HUES64 (cell line): Measurements from ENCODE around the gene SYMPK.

ENCODE experiments used
- H3K27ac ChIP-seq: 2 replicates; pipeline ENCODE4 v1.7.0; 2013; ENCODE audit warnings: low read depth, low read length, inconsistent platforms
- H3K27me3 ChIP-seq: 2 replicates; pipeline ENCODE4 v1.6.1; 2013; ENCODE audit warnings: mild to moderate bottlenecking, low read length; ENCODE audit not compliant: insufficient read depth
- H3K36me3 ChIP-seq: 2 replicates; pipeline ENCODE4 v1.6.1; 2013; ENCODE audit warnings: mild to moderate bottlenecking, low read length; ENCODE audit not compliant: insufficient read depth
- H3K4me1 ChIP-seq: 2 replicates; pipeline ENCODE4 v1.6.1; 2013; ENCODE audit warnings: mild to moderate bottlenecking, low read length, moderate library complexity; ENCODE audit not compliant: insufficient read depth
- H3K4me3 ChIP-seq: 2 replicates; pipeline ENCODE4 v1.5.1; 2013; ENCODE audit warnings: mild to moderate bottlenecking, low read length, moderate library complexity
- H3K9ac ChIP-seq: 2 replicates; pipeline ENCODE4 v1.6.1; 2013; ENCODE audit warnings: mild to moderate bottlenecking, low read depth, low read length
- H3K9me3 ChIP-seq: 2 replicates; pipeline ENCODE4 v1.6.1; 2013; ENCODE audit warnings: low read depth, low read length; ENCODE audit not compliant: insufficient read depth
- WGBS: fragments of 150-250, 120-280 bp; methylation state at CpG from one replicate; pipeline ENCODE4 v1.1.7; 2013; ENCODE audit warnings: missing lambda C conversion rate; 5-methylcytosine and 5-hydroxymethylcytosine counted together

SYMPK gene

GRCh38 chr19:45773384-45773783, 89.6 kb downstream of the SYMPK start:
- Histone ChIP-seq H3K4me1 (no peaks in the 10 kb centered on the region), H3K9me3 (no peaks in the 10 kb centered on the region), H3K36me3 (peaks cover 20% of the 10 kb centered on the region), H3K9ac (no peak overlapping the region), H3K27ac (no peak overlapping the region), H3K4me3 (no peak overlapping the region), H3K27me3 (no peaks in the 10 kb centered on the region)
- WGBS = 80% methylated on average over 1 of the region's 2 CpGs

- WGBS = 94% methylated on average over 3 of the region's 3 CpGs
- no peaks in the 10 kb centered on the region for H3K9me3 ChIP-seq
- no peaks in the 10 kb centered on the region for H3K4me1 ChIP-seq
- H3K9ac ChIP-seq = no peak overlapping the region
- H3K4me3 ChIP-seq = no peak overlapping the region
- H3K36me3 ChIP-seq = peaks cover 16% of the 10 kb centered on the region
- no peak overlapping the region for H3K27ac ChIP-seq
- no peaks in the 10 kb centered on the region for H3K27me3 ChIP-seq
Observed at GRCh38 chr19:45772912-45773311, 90.0 kb downstream of the SYMPK start.

GRCh38 chr19:45772130-45772840, 90.7 kb downstream of the SYMPK start:
- peaks cover 9% of the 10 kb centered on the region for H3K36me3 ChIP-seq
- H3K9me3 ChIP-seq = no peaks in the 10 kb centered on the region
- no peak overlapping the region for H3K4me3 ChIP-seq
- no peaks in the 10 kb centered on the region for H3K27me3 ChIP-seq
- H3K27ac ChIP-seq = no peak overlapping the region
- H3K9ac ChIP-seq = no peak overlapping the region
- 78% methylated on average over 14 of the region's 14 CpGs for WGBS
- no peaks in the 10 kb centered on the region for H3K4me1 ChIP-seq

- 49% methylated on average over 46 of the region's 46 CpGs for WGBS
- H3K36me3 ChIP-seq = peaks cover under 1% of the 10 kb centered on the region; the same call in 1 of the 2 replicates
- H3K4me1 ChIP-seq = 0 out of 2 replicates have a peak, but pooled peaks cover 8% of the 10 kb centered on the region
- H3K27ac ChIP-seq = no peak overlapping the region
- no peaks in the 10 kb centered on the region for H3K9me3 ChIP-seq
- no peaks in the 10 kb centered on the region for H3K27me3 ChIP-seq
- peak overlapping the region; percentile 60 for H3K9ac ChIP-seq
- H3K4me3 ChIP-seq = peak overlapping the region; percentile 83
Observed at GRCh38 chr19:45771311-45771933, 91.5 kb downstream of the SYMPK start.

GRCh38 chr19:45770192-45771101, 92.5 kb downstream of the SYMPK start:
- H3K4me1 ChIP-seq = 0 out of 2 replicates have a peak, but pooled peaks cover 8% of the 10 kb centered on the region
- peak overlapping the region; percentile 98 for H3K27ac ChIP-seq
- H3K9ac ChIP-seq = peak overlapping the region; percentile 88
- H3K4me3 ChIP-seq = peak overlapping the region; percentile 83
- no peaks in the 10 kb centered on the region for H3K27me3 ChIP-seq
- H3K36me3 ChIP-seq = no peaks in the 10 kb centered on the region; the same call in 1 of the 2 replicates
- no peaks in the 10 kb centered on the region for H3K9me3 ChIP-seq
- under 1% methylated on average over 79 of the region's 79 CpGs for WGBS

GRCh38 chr19:45769821-45770191, 93.1 kb downstream of the SYMPK start:
- H3K9me3 ChIP-seq = no peaks in the 10 kb centered on the region
- peak overlapping the region; percentile 88 for H3K9ac ChIP-seq
- H3K4me3 ChIP-seq = peak overlapping the region; percentile 83
- no peaks in the 10 kb centered on the region for H3K27me3 ChIP-seq
- H3K27ac ChIP-seq = peak overlapping the region; percentile 98
- H3K36me3 ChIP-seq = no peaks in the 10 kb centered on the region; the same call in 1 of the 2 replicates
- 1% methylated on average over 28 of the region's 28 CpGs for whole genome bisulfite sequencing
- H3K4me1 ChIP-seq = peaks cover 14% of the 10 kb centered on the region

GRCh38 chr19:45768984-45769782, 93.8 kb downstream of the SYMPK start, which contains the start of gene SIX5:
SIX5 (minus strand) TSS chr19:45769252; CDS start chr19:45768844, 408 bp downstream.
- H3K4me3 ChIP-seq = peak within 1 kb of the TSS; percentile 85
- H3K36me3 ChIP-seq = no peaks in the 10 kb centered on the region; the same call in 1 of the 2 replicates
- no peaks in the 10 kb centered on the region for H3K27me3 ChIP-seq
- H3K27ac ChIP-seq = peak within 1 kb of the TSS; percentile 98
- WGBS = under 1% methylated on average over 70 of the region's 70 CpGs
- peaks cover 20% of the 10 kb centered on the region for H3K4me1 ChIP-seq
- no peaks in the 10 kb centered on the region for H3K9me3 ChIP-seq
- peak within 1 kb of the TSS; percentile 95 for H3K9ac ChIP-seq

GRCh38 chr19:45768655-45768983, 94.3 kb downstream of the SYMPK start:
- H3K27ac ChIP-seq = peak overlapping the region; percentile 98
- H3K4me3 ChIP-seq = peak overlapping the region; percentile 85
- 0% methylated on average over 33 of the region's 33 CpGs for WGBS
- H3K27me3 ChIP-seq = no peaks in the 10 kb centered on the region
- peaks cover 26% of the 10 kb centered on the region for H3K4me1 ChIP-seq
- no peaks in the 10 kb centered on the region; the same call in 1 of the 2 replicates for H3K36me3 ChIP-seq
- peak overlapping the region; percentile 95 for H3K9ac ChIP-seq
- H3K9me3 ChIP-seq = no peaks in the 10 kb centered on the region

GRCh38 chr19:45767881-45768654, 94.9 kb downstream of the SYMPK start:
- H3K27me3 ChIP-seq = no peaks in the 10 kb centered on the region
- no peaks in the 10 kb centered on the region for H3K36me3 ChIP-seq
- peak overlapping the region; percentile 98; the same call in 1 of the 2 replicates for H3K27ac ChIP-seq
- under 1% methylated on average over 102 of the region's 102 CpGs for WGBS
- H3K4me1 ChIP-seq = peaks cover 26% of the 10 kb centered on the region
- peak overlapping the region; percentile 95 for H3K9ac ChIP-seq
- H3K9me3 ChIP-seq = no peaks in the 10 kb centered on the region
- peak overlapping the region; percentile 85 for H3K4me3 ChIP-seq

- no peaks in the 10 kb centered on the region for H3K36me3 ChIP-seq
- H3K4me1 ChIP-seq = peaks cover 26% of the 10 kb centered on the region
- H3K27ac ChIP-seq = peak overlapping the region; percentile 98; the same call in 1 of the 2 replicates
- no peaks in the 10 kb centered on the region; the same call in 1 of the 2 replicates for H3K27me3 ChIP-seq
- peak overlapping the region; percentile 95 for H3K9ac ChIP-seq
- H3K9me3 ChIP-seq = no peaks in the 10 kb centered on the region
- peak overlapping the region; percentile 85 for H3K4me3 ChIP-seq
- WGBS = under 1% methylated on average over 31 of the region's 31 CpGs
Observed at GRCh38 chr19:45767410-45767880, 95.5 kb downstream of the SYMPK start.
